Astrocyte of the cerebellum (primary cell): ENCODE results near the gene HSD3B1.

ENCODE experiments used
- DNase-seq: peaks from one replicate; pipeline ENCODE4 v3.0.0-alpha.2; 2011; ENCODE audit warnings: low read depth
- H3K4me3 ChIP-seq: 2 replicates; pipeline ENCODE4 v1.5.1; 2011; ENCODE audit warnings: mild to moderate bottlenecking, low read depth, low read length, moderate library complexity
- in situ Hi-C: cut with HindIII; loops from 2 replicates; pipeline ENCODE4 v1.10.0; 2017; ENCODE audit warnings: low sequenced_read_pairs
- TF ChIP-seq, protein P1 (sequence below): IDR thresholded peaks from 2 replicates; pipeline ENCODE4 v1.5.1; 2012; ENCODE audit warnings: low read length, low read depth, moderate library complexity, mild to moderate bottlenecking; ENCODE audit errors: missing control alignments

Gene HSD3B1

DNA sequence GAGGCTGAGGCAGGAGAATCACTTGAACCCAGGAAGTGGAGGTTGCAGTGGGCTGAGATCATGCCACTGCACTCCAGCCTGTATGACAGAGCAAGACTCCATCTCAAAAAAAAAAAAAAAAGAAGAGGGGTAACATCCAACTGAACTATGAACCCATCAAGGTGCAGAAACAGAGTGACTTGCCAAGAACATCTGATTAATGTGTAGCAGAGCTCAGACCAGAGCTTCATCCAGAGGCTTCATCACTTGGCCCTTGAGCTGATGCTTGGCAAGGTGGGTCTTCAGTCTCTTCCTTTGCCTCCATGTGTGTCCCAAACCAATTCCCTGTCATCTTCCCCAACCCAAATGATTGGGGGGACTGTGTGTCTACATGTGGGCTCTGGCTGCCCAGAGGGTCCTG, 32.6 kb downstream of the HSD3B1 start:
- TF ChIP-seq, protein P1, sequence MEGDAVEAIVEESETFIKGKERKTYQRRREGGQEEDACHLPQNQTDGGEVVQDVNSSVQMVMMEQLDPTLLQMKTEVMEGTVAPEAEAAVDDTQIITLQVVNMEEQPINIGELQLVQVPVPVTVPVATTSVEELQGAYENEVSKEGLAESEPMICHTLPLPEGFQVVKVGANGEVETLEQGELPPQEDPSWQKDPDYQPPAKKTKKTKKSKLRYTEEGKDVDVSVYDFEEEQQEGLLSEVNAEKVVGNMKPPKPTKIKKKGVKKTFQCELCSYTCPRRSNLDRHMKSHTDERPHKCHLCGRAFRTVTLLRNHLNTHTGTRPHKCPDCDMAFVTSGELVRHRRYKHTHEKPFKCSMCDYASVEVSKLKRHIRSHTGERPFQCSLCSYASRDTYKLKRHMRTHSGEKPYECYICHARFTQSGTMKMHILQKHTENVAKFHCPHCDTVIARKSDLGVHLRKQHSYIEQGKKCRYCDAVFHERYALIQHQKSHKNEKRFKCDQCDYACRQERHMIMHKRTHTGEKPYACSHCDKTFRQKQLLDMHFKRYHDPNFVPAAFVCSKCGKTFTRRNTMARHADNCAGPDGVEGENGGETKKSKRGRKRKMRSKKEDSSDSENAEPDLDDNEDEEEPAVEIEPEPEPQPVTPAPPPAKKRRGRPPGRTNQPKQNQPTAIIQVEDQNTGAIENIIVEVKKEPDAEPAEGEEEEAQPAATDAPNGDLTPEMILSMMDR: no peak
- H3K4me3 ChIP-seq: no peak overlapping the region
- DNase-seq: no peak
- in situ Hi-C loops: no loop called here

DNA sequence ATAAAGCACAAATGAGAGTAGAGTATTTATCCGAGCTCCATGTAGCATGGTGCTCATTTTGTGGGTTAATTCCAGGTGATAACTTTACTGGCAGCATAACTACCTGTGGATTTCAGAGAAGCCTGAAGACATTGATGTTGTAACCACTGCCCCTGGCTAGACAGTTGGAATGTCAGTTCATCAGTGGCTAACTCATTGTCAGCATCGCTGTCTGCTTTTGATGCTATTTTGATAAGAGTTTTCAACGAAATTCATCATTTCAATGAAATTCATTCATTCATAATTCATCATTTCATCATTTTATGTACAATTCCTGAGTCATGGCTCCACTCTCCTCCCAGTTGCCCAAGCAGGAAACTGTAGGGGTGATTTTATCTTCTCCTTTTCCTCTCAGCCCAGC, 34.4 kb downstream of the HSD3B1 start:
- in situ Hi-C loops: no loop called here
- H3K4me3 ChIP-seq: no peak overlapping the region
- TF ChIP-seq, protein P1: no peak
- DNase-seq: no peak

DNA sequence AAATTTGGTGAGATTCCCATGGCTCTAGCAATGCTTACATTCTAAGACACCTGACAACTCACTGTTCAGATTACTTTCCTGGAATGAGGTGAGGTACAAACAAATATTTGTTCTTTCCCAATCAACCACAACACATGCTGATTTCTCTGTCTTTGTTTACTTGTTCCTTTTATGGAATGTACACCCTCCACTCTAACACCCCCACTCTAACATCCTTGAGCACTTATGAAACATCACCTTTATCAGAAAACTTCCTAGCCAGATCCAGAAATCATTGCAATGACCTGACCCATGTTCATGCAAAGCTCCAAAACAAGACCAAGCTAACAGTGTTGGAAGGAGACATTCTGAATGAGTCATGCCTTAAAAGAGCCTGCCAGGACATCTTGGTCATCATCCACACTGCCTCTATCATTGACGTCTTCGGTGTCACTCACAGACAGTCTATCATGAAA, 35.5 kb downstream of the HSD3B1 start:
- in situ Hi-C loops: no loop called here
- DNase-seq: no peak
- TF ChIP-seq, protein P1: no peak
- no peak overlapping the region for H3K4me3 ChIP-seq

DNA sequence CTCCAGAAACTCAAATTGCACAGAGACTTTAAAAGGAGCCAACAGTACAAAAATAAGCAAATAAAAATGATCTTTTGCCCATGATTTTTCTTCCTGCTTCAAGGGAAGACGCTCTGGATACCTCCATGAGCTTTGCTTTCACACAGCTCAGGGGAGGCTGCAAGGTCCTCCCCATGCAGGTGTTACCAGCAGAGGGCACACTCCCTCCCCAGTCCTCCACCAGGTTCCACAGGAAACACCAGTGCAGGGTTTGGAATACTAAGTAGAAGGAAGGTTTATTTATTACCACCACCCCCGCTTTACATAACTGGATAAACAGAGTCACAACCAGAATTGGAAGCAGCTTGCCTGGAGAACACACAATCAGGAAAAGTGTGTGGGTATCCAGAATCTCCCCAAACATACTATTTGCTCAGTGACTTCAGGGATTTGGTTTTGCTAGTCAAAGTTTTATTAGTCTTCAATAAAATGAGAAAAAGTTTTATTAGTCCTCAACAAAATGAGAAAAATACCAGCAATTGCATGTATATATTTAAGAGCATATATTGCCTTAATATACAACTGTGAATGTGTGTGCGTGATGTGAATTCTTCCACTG, 37.3 kb downstream of the HSD3B1 start:
- H3K4me3 ChIP-seq: no peak overlapping the region
- DNase-seq: no peak
- in situ Hi-C loops: no loop called here
- TF ChIP-seq, protein P1: peak; percentile 48

DNA sequence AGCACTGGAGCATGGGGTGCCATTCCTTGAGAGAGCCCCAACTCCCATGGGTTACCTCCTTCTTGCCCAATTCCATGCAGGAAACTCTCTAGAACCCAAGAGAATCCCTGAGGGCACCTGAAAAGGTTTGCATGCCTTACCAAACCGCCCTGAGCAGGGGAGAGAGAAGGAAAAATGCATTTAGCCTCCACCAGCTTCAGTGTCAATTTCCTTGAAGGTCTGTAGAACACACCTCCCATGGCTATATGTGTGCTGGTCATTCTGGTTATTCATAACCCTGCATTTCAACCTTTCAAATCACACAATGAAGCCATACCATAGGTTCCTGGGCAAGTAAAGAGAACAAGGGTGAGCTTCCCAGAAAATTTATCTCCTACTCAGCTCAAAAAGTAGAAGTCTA, 39.6 kb downstream of the HSD3B1 start:
- no peak for DNase-seq
- in situ Hi-C loops: no loop called here
- TF ChIP-seq, protein P1: no peak
- no peak overlapping the region for H3K4me3 ChIP-seq

DNA sequence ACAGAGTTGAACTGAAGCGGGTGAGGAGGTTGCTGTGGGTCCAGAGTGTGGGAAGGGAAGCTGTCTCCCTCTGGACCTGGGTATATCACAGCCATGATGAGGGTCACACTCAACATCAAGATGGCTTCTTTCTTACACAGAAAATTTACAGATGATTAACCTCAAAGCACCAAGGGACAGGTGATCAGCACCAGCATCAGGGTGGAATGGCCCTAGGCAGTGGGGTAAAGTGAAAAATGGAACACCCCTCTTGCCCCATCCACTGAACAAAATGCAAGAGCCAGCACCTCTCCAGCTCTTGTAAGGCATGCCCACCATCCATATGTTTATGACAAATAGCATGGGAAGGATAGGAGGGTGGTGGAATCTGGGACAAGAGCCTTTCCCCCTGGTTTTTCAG, 40.3 kb downstream of the HSD3B1 start:
- DNase-seq: no peak
- in situ Hi-C loops: no loop called here
- H3K4me3 ChIP-seq: no peak overlapping the region
- TF ChIP-seq, protein P1: no peak
